Smooth muscle cell (in vitro differentiated cells): ENCODE results near the gene SOCS4. TPM values are rescaled to one million over a fixed set of nuclear protein-coding genes. Genes with fewer than 3 reads are reported as not detected.
"Not testable (repeated sequence)": the region's sequence is repeated elsewhere in the genome, so short reads cannot be mapped to it uniquely, and the experiment has no call there.

Experiments used
- DNase-seq: peaks from one replicate; lab custom pipeline; 2025; ENCODE audit not compliant: unreplicated experiment; lab: John Stamatoyannopoulos, UW
- H2AFZ ChIP-seq: fragments of 200-600 bp; sonication (generic); 2 replicates; pipeline ENCODE4 v1.6.0; 2016; ENCODE audit warnings: antibody characterized with exemption, low read depth, mild to moderate bottlenecking
- H3F3A ChIP-seq: fragments of 200-600 bp; sonication (generic); 2 replicates; pipeline ENCODE4 v1.6.0; 2017; ENCODE audit warnings: antibody characterized with exemption, low read depth
- H3K27ac ChIP-seq: fragments of 200-600 bp; sonication (generic); 2 replicates; pipeline ENCODE4 v1.5.1; 2016; ENCODE audit warnings: low read depth, mild to moderate bottlenecking
- H3K27me3 ChIP-seq: fragments of 200-600 bp; sonication (generic); 2 replicates; pipeline ENCODE4 v1.6.1; 2016; ENCODE audit warnings: low read depth, mild to moderate bottlenecking
- H3K36me3 ChIP-seq: fragments of 200-600 bp; sonication (generic); 2 replicates; pipeline ENCODE4 v1.5.1; 2016; ENCODE audit warnings: low read depth
- H3K4me1 ChIP-seq: fragments of 200-600 bp; sonication (generic); 2 replicates; pipeline ENCODE4 v1.5.1; 2016; ENCODE audit warnings: low read depth
- H3K4me2 ChIP-seq: fragments of 200-600 bp; sonication (generic); 2 replicates; pipeline ENCODE4 v1.6.0; 2016; ENCODE audit warnings: mild to moderate bottlenecking
- H3K4me3 ChIP-seq: fragments of 200-600 bp; sonication (generic); 2 replicates; pipeline ENCODE4 v1.5.1; 2016; ENCODE audit warnings: mild to moderate bottlenecking
- H3K79me2 ChIP-seq: fragments of 200-600 bp; sonication (generic); 2 replicates; pipeline ENCODE4 v1.6.0; 2016; ENCODE audit warnings: low read depth, mild to moderate bottlenecking
- H3K9ac ChIP-seq: fragments of 200-600 bp; sonication (generic); 2 replicates; pipeline ENCODE4 v1.6.0; 2016; ENCODE audit warnings: low read depth
- H3K9me3 ChIP-seq: fragments of 200-600 bp; sonication (generic); replicated peaks from 2 replicates; pipeline ENCODE4 v1.5.1; 2016; ENCODE audit warnings: low read depth
- H4K20me1 ChIP-seq: fragments of 200-600 bp; sonication (generic); 2 replicates; pipeline ENCODE4 v1.6.0; 2016; ENCODE audit warnings: low read depth
- CTCF ChIP-seq: fragments of 200-600 bp; sonication (generic); IDR thresholded peaks from 2 replicates; pipeline ENCODE4 v1.5.1; 2017; ENCODE audit warnings: borderline replicate concordance, mild to moderate bottlenecking, antibody characterized with exemption; ENCODE audit not compliant: insufficient read depth, poor library complexity, severe bottlenecking
- WGBS: methylation state at CpG from one replicate; pipeline ENCODE4 v1.1.7; 2016; ENCODE audit warnings: low lambda C conversion rate; 5-methylcytosine and 5-hydroxymethylcytosine counted together
- polyA plus RNA-seq: library from polyadenylated mRNA; unstranded; fragments of >200 nt; fragmentation: Nextera tagmentation; extraction: Ambion mirVana; gene quantifications from 2 replicates; pipeline ENCODE4 v1.2.1, GENCODE V29; 2016
- total RNA-seq: library from RNA; depleted of rRNA; stranded (reverse); fragments of >200 nt; gene quantifications from 2 replicates; pipeline ENCODE4 v1.2.3, GENCODE V29; 2014

Gene SOCS4
- total and polyA plus RNA-seq, 2 experiments from 2014 or later = 3.8 to 19.6 TPM

- H2AFZ ChIP-seq = no peak overlapping the region
- peaks cover 100% of the 10 kb centered on the region for H4K20me1 ChIP-seq
- peaks cover 16% of the 10 kb centered on the region for H3K4me1 ChIP-seq
- WGBS = 95% methylated on average over 5 of the region's 5 CpGs
- no peaks in the 10 kb centered on the region for H3K27me3 ChIP-seq
- H3K4me2 ChIP-seq = no peak overlapping the region
- no peak for DNase-seq
- no peak for TF ChIP-seq CTCF
- H3K9me3 ChIP-seq = no peaks in the 10 kb centered on the region
- H3K36me3 ChIP-seq = peaks cover 6% of the 10 kb centered on the region
- no peak overlapping the region for H3K27ac ChIP-seq
- H3K79me2 ChIP-seq = peaks cover 94% of the 10 kb centered on the region
- H3K9ac ChIP-seq = no peak overlapping the region
- H3K4me3 ChIP-seq = no peak overlapping the region
- peaks cover 7% of the 10 kb centered on the region for H3F3A ChIP-seq
These were observed 30.9 kb downstream of the SOCS4 start for GRCh38 chr14:55057919-55058318.

- Histone ChIP-seq H3K4me2 (no peak overlapping the region), H3K9me3 (no peaks in the 10 kb centered on the region), H3K9ac (no peak overlapping the region), H2AFZ (no peak overlapping the region), H3K36me3 (peaks cover 13% of the 10 kb centered on the region), H3F3A (peaks cover 7% of the 10 kb centered on the region), H4K20me1 (peaks cover 99% of the 10 kb centered on the region), H3K4me1 (peaks cover 6% of the 10 kb centered on the region), H3K4me3 (no peak overlapping the region), H3K27ac (no peak overlapping the region), H3K79me2 (peaks cover 81% of the 10 kb centered on the region), H3K27me3 (no peaks in the 10 kb centered on the region)
- no peak for TF ChIP-seq CTCF
- WGBS = 94% methylated on average over 5 of the region's 5 CpGs
- no peak for DNase-seq
These were observed 32.3 kb downstream of the SOCS4 start for GRCh38 chr14:55059333-55059732.

GRCh38 chr14:55062517-55063351, 35.7 kb downstream of the SOCS4 start:
- WGBS = 98% methylated on average over 11 of the region's 11 CpGs

GRCh38 chr14:55064896-55065295, 37.9 kb downstream of the SOCS4 start:
- not testable (repeated sequence) for H3K4me3 ChIP-seq, H2AFZ ChIP-seq, DNase-seq, H3K9ac ChIP-seq, H3K4me2 ChIP-seq, H3K4me1 ChIP-seq, H3K9me3 ChIP-seq, H3K27me3 ChIP-seq, H3K27ac ChIP-seq
- Histone ChIP-seq H4K20me1 (peaks cover 69% of the 10 kb centered on the region), H3K36me3 (peaks cover 21% of the 10 kb centered on the region), H3F3A (peaks cover 19% of the 10 kb centered on the region), H3K79me2 (peaks cover 34% of the 10 kb centered on the region)
- WGBS = 97% methylated on average over 2 of the region's 2 CpGs

More at GRCh38 chr14:55062517-55063351, 35.7 kb downstream of the SOCS4 start:
- no peak for DNase-seq
- Histone ChIP-seq H3K27me3 (no peaks in the 10 kb centered on the region), H4K20me1 (peaks cover 87% of the 10 kb centered on the region), H3K9ac (no peak overlapping the region), H2AFZ (no peak overlapping the region), H3K4me2 (no peak overlapping the region), H3K79me2 (peaks cover 56% of the 10 kb centered on the region), H3K36me3 (peaks cover 21% of the 10 kb centered on the region), H3K4me3 (no peak overlapping the region), H3F3A (peaks cover 22% of the 10 kb centered on the region), H3K27ac (no peak overlapping the region), H3K4me1 (no peaks in the 10 kb centered on the region), H3K9me3 (no peaks in the 10 kb centered on the region)
- TF ChIP-seq CTCF = no peak
